AG04450 (cell line): ENCODE results near the gene PIP. TPM values are rescaled to one million over a fixed set of nuclear protein-coding genes. Genes with fewer than 3 reads are reported as not detected.
"Not testable (repeated sequence)": the region's sequence is repeated elsewhere in the genome, so short reads cannot be mapped to it uniquely, and the experiment has no call there.

ENCODE experiments used
- CTCF ChIA-PET: fragments of 300-600, 350-600 bp; formaldehyde crosslinking; extraction: SDS; loops from one replicate; lab custom pipeline; 2022; ENCODE audit warnings: antibody characterized with exemption, inconsistent platforms; lab: Charles Lee
- POLR2A ChIA-PET: fragments of 350-600 bp; formaldehyde crosslinking; extraction: SDS; loops from one replicate; lab custom pipeline; 2021; ENCODE audit warnings: antibody characterized with exemption, inconsistent platforms; lab: Yijun Ruan, JAX
- DNase-seq: peaks from one replicate; pipeline ENCODE4 v3.0.0-alpha.2; 2011; ENCODE audit warnings: low read depth, low spot score
- H3K27ac ChIP-seq: one replicate; pipeline ENCODE4 v1.5.1; 2012; ENCODE audit warnings: low read depth, low read length, control low read depth
- H3K27me3 ChIP-seq: one replicate; pipeline ENCODE4 v1.6.0; 2012; ENCODE audit warnings: low read length; ENCODE audit not compliant: control insufficient read depth, insufficient read depth
- H3K4me3 ChIP-seq: 2 replicates; pipeline ENCODE4 v1.5.1; 2011; ENCODE audit warnings: mild to moderate bottlenecking, low read depth, low read length, control low read depth
- H3K9me3 ChIP-seq: 2 replicates; pipeline ENCODE4 v1.5.1; 2012; ENCODE audit warnings: low read length; ENCODE audit not compliant: control insufficient read depth, insufficient read depth
- polyA plus RNA-seq: library from polyadenylated mRNA; depleted of rRNA; stranded (reverse); fragments of >200 nt; gene quantifications from 2 replicates; pipeline ENCODE4 v1.2.3, GENCODE V29; 2011
- TF ChIP-seq, protein P1 (sequence below): IDR thresholded peaks from 2 replicates; pipeline ENCODE4 v1.5.1; 2011; ENCODE audit warnings: low read depth, low read length, control low read depth, inconsistent platforms

The PIP gene
- polyA plus RNA-seq, 1 experiment: not detected

DNA sequence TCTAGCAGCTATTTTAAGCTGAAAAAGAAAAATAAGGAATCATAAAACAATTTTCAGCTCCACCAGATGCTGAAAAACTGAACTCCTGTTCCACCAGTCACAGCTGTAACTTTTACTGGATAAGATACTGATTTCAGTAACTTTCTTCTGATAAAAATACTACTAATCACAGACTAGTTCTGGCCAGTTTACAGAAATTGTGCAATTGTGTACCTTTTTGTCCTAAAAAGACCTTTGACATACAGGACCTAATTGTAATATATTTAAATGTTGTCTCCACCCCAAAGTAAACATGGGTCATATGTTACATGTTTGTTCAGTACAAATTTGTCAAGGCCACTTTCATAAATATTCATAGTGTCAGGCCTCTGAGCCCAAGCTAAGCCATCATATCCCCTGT is 27.1 kb upstream of the PIP start:
- POLR2A ChIA-PET: no interaction called here
- CTCF ChIA-PET: no interaction called here
- no peak overlapping the region for H3K4me3 ChIP-seq

DNA sequence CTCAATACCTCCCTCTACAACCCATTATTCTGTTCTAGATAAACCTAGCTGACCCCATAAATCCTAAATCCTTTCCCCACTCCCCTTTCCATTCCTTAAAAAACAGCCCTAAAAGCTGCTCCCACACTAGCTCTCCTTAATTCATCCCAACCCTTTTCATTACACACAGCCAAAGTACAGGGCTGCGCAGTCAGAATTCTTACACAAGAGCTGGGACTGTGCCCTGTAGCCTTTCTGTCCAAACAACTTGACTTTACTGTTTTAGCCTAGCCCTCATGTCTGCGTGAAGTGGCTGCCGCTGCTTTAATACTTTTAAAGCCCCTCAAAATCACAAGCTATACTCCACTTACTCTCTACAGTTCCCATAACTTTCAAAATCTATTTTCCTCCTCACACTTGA is 23.9 kb upstream of the PIP start:
- H3K4me3 ChIP-seq, H3K9me3 ChIP-seq, H3K27me3 ChIP-seq, CTCF ChIA-PET, H3K27ac ChIP-seq, POLR2A ChIA-PET, DNase-seq: not testable (repeated sequence)

More for the DNA sequence above, 27.1 kb upstream of the PIP start:
- Histone ChIP-seq H3K27me3 (no peaks in the 10 kb centered on the region), H3K27ac (no peak overlapping the region), H3K9me3 (no peaks in the 10 kb centered on the region)
- TF ChIP-seq, protein P1, sequence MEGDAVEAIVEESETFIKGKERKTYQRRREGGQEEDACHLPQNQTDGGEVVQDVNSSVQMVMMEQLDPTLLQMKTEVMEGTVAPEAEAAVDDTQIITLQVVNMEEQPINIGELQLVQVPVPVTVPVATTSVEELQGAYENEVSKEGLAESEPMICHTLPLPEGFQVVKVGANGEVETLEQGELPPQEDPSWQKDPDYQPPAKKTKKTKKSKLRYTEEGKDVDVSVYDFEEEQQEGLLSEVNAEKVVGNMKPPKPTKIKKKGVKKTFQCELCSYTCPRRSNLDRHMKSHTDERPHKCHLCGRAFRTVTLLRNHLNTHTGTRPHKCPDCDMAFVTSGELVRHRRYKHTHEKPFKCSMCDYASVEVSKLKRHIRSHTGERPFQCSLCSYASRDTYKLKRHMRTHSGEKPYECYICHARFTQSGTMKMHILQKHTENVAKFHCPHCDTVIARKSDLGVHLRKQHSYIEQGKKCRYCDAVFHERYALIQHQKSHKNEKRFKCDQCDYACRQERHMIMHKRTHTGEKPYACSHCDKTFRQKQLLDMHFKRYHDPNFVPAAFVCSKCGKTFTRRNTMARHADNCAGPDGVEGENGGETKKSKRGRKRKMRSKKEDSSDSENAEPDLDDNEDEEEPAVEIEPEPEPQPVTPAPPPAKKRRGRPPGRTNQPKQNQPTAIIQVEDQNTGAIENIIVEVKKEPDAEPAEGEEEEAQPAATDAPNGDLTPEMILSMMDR: no peak
- DNase-seq: no peak

GRCh38 chr7:143117395-143117794 is 14.5 kb upstream of the PIP start:
- POLR2A ChIA-PET: no interaction called here

GRCh38 chr7:143120691-143121405 is 11.0 kb upstream of the PIP start:
- Histone ChIP-seq H3K27me3 (no peaks in the 10 kb centered on the region), H3K9me3 (peaks cover 16% of the 10 kb centered on the region), H3K4me3 (no peak overlapping the region), H3K27ac (no peak overlapping the region)
- ChIA-PET CTCF (no interaction called here), POLR2A (no interaction called here)
- TF ChIP-seq, protein P1: no peak
- no peak for DNase-seq

More at GRCh38 chr7:143117395-143117794, 14.5 kb upstream of the PIP start:
- H3K27ac ChIP-seq: no peak overlapping the region
- H3K9me3 ChIP-seq: peaks cover 11% of the 10 kb centered on the region
- H3K4me3 ChIP-seq: no peak overlapping the region
- TF ChIP-seq, protein P1: no peak
- no peak for DNase-seq
- CTCF ChIA-PET: no interaction called here
- no peaks in the 10 kb centered on the region for H3K27me3 ChIP-seq

- DNase-seq: not testable (repeated sequence)
Observed at GRCh38 chr7:143123326-143123725, 8.6 kb upstream of the PIP start.

DNA sequence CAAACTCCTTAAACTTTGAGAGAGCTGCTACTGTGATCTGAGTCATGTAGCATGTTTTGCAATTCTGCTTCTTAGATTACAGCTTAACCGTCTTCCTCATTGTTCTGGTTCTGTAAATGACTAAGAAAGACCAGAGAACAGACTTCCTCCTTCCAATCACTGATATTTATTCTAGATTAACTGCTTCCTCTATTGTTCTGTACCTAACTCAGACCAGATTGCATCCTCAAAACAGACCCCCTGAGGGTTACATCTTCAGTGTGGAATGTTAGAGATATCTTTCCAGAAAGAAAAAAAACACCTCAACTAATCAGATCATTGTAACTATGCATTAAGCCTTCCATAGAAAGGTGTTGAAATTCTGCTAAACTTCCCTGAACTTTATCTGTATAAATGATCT is 5.7 kb upstream of the PIP start:
- TF ChIP-seq, protein P1: no peak
- Histone ChIP-seq H3K27me3 (no peaks in the 10 kb centered on the region), H3K27ac (no peak overlapping the region), H3K9me3 (peaks cover 10% of the 10 kb centered on the region), H3K4me3 (no peak overlapping the region)
- POLR2A ChIA-PET: no interaction called here
- CTCF ChIA-PET: no interaction called here
- DNase-seq: no peak

More at GRCh38 chr7:143123326-143123725, 8.6 kb upstream of the PIP start:
- CTCF ChIA-PET: interaction anchor here (0.6 kb wide), 1 partner anchor 120 kb away, joined by 7 read pairs; no protein-coding TSS in a partner anchor
- POLR2A ChIA-PET, H3K27ac ChIP-seq, H3K27me3 ChIP-seq, H3K4me3 ChIP-seq: not testable (repeated sequence)
- peaks cover 10% of the 10 kb centered on the region for H3K9me3 ChIP-seq
